HepG2 (cell line): Measurements from ENCODE around the gene KLKB1. TPM values are rescaled to one million over a fixed set of nuclear protein-coding genes. Genes with fewer than 3 reads are reported as not detected.

Experiments used
- ATAC-seq: fragments of 200-7000 bp; cut with Tn5 transposase; 3 replicates; pipeline ENCODE4 v1.9.1; 2020; ENCODE audit warnings: mild to moderate bottlenecking, moderate library complexity
- BruUV-seq: library from RNA; stranded (reverse); fragments of 400-500 nt; replicated peaks from 2 replicates; lab custom pipeline; 2021; lab: Mats Ljungman, UMichigan
- CTCF ChIA-PET: fragments of 300-600 bp; formaldehyde crosslinking; extraction: SDS; loops from one replicate; lab custom pipeline; 2021; ENCODE audit warnings: low total read pairs, inconsistent platforms, low intra/inter-chr PET ratio; lab: Yijun Ruan, JAX
- POLR2A ChIA-PET: fragments of 350-600 bp; sonication (Branson Sonifier 250); formaldehyde crosslinking; loops from one replicate; lab custom pipeline; 2020; ENCODE audit warnings: antibody characterized with exemption, inconsistent platforms; lab: Yijun Ruan, JAX
- DNase-seq: peaks from one replicate; pipeline ENCODE4 v3.0.0-alpha.2; 2015; ENCODE audit warnings: low spot score
- FAIRE-seq: peaks from 3 replicates; lab custom pipeline; 2011; peaks lifted over from hg19 to GRCh38; lab: Jason Lieb, UNC
- H2AFZ ChIP-seq: one replicate; pipeline ENCODE4 v1.6.1; 2011; ENCODE audit warnings: low read length, inconsistent platforms
- H3K27ac ChIP-seq: fragments of 300-600 bp; 3 replicates; pipeline ENCODE4 v1.8.0; 2011; ENCODE audit warnings: mixed run types, mild to moderate bottlenecking, mixed read lengths, low read length, inconsistent platforms; ENCODE audit not compliant: insufficient read depth; ENCODE audit errors: extremely low read length
- H3K27me3 ChIP-seq, 2 experiments: fragments of 200-600 bp in 1 of 2; 2 replicates in 1 of 2; 3 replicates in 1 of 2; pipeline versions ENCODE4 v1.6.0 to v1.8.0; 2011; ENCODE audit warnings: low read length in 2 of 2, mild to moderate bottlenecking in 2 of 2, moderate library complexity in 2 of 2, inconsistent platforms in 1 of 2; ENCODE audit not compliant: insufficient read depth in 2 of 2, control insufficient read depth in 1 of 2
- H3K36me3 ChIP-seq, 2 experiments: fragments of 200-600 bp in 1 of 2; replicated peaks in 1 of 2; 2 replicates in 1 of 2; 3 replicates in 1 of 2; pipeline versions ENCODE4 v1.5.1 to v1.8.0; 2011; ENCODE audit warnings: low read length in 2 of 2, inconsistent platforms in 1 of 2; ENCODE audit not compliant: insufficient read depth in 2 of 2, control insufficient read depth in 1 of 2
- H3K4me1 ChIP-seq: 2 replicates; pipeline ENCODE4 v1.5.1; 2012; ENCODE audit warnings: low read length, inconsistent platforms; ENCODE audit not compliant: insufficient read depth
- H3K4me2 ChIP-seq: 2 replicates; pipeline ENCODE4 v1.6.0; 2011; ENCODE audit warnings: low read depth, low read length, inconsistent platforms
- H3K4me3 ChIP-seq, 3 experiments: fragments of 200-600 bp in 1 of 3; sonication (generic), shearing (Covaris generic) in 1 of 3; replicated peaks in 1 of 3; 2 replicates each; pipeline ENCODE4 v1.5.1; 2011 to 2016; ENCODE audit warnings: low read length in 3 of 3, inconsistent platforms in 2 of 3, low read depth in 2 of 3, mild to moderate bottlenecking in 2 of 3, control low read depth in 1 of 3, mixed read lengths in 1 of 3; ENCODE audit not compliant: insufficient read depth in 1 of 3
- H3K79me2 ChIP-seq: one replicate; pipeline ENCODE4 v1.6.1; 2011; ENCODE audit warnings: low read length, inconsistent platforms; ENCODE audit not compliant: insufficient read depth
- H3K9ac ChIP-seq: 2 replicates; pipeline ENCODE4 v1.6.0; 2011; ENCODE audit warnings: mild to moderate bottlenecking, low read depth, low read length, inconsistent platforms; ENCODE audit not compliant: insufficient read depth
- H3K9me3 ChIP-seq: 2 replicates; pipeline ENCODE4 v1.5.1; 2012; ENCODE audit warnings: mild to moderate bottlenecking, low read length
- H4K20me1 ChIP-seq: 2 replicates; pipeline ENCODE4 v1.6.0; 2011; ENCODE audit warnings: inconsistent platforms, mild to moderate bottlenecking, low read length, moderate library complexity; ENCODE audit not compliant: insufficient read depth
- BCL6 ChIP-seq: IDR thresholded peaks from 2 replicates; pipeline ENCODE4 v1.6.1; 2016; ENCODE audit warnings: missing genetic modification reagents, missing compliant biosample characterization
- EEA1 ChIP-seq: sonication (generic); formaldehyde crosslinking; IDR thresholded peaks from 2 replicates; pipeline ENCODE4 v1.5.1; 2020; ENCODE audit warnings: mild to moderate bottlenecking, missing genetic modification reagents, borderline replicate concordance
- EZH2 ChIP-seq: conservative IDR thresholded peaks from 2 replicates; pipeline ENCODE4 v1.6.1; 2012; ENCODE audit warnings: mild to moderate bottlenecking, low read depth, low read length, moderate library complexity
- FOXM1 ChIP-seq: sonication (generic); formaldehyde crosslinking; IDR thresholded peaks from 2 replicates; pipeline ENCODE4 v1.5.0; 2020; ENCODE audit warnings: missing genetic modification reagents
- HIC2 ChIP-seq: sonication (generic); formaldehyde crosslinking; IDR thresholded peaks from 2 replicates; pipeline ENCODE4 v1.9.0; 2022; ENCODE audit warnings: low read depth, missing genetic modification reagents
- MAF1 ChIP-seq: sonication (generic); formaldehyde crosslinking; IDR thresholded peaks from 2 replicates; pipeline ENCODE4 v1.5.0; 2020; ENCODE audit warnings: missing genetic modification reagents, borderline replicate concordance
- MEIS1 ChIP-seq: sonication (generic); formaldehyde crosslinking; IDR thresholded peaks from 2 replicates; pipeline ENCODE4 v1.9.0; 2021; ENCODE audit warnings: mild to moderate bottlenecking, missing genetic modification reagents, moderate library complexity, borderline replicate concordance
- ONECUT2 ChIP-seq: sonication (generic); formaldehyde crosslinking; IDR thresholded peaks from 2 replicates; pipeline ENCODE4 v1.4.0; 2020; ENCODE audit warnings: missing genetic modification reagents
- SIN3B ChIP-seq: fragments of 150-350 bp; IDR thresholded peaks from 2 replicates; pipeline ENCODE4 v1.6.1; 2014; ENCODE audit warnings: low read length
- SOX13 ChIP-seq, 3 experiments: fragments of 450-650 bp in 1 of 3; sonication (generic) in 1 of 3; formaldehyde crosslinking in 1 of 3; IDR thresholded peaks in 2 of 3; conservative IDR thresholded peaks in 1 of 3; 2 replicates each; pipeline versions ENCODE4 v1.5.0 to v1.6.1; 2016 to 2020; ENCODE audit warnings: antibody characterized with exemption in 1 of 3, mild to moderate bottlenecking in 1 of 3, missing compliant biosample characterization in 1 of 3, missing genetic modification reagents in 1 of 3, moderate library complexity in 1 of 3
- U2AF2 ChIP-seq: fragments of 200-400 bp; formaldehyde crosslinking; IDR thresholded peaks from 2 replicates; pipeline ENCODE4 v1.6.1; 2017; ENCODE audit warnings: low read depth, mild to moderate bottlenecking, low read length
- ZNF431 ChIP-seq: sonication (generic); formaldehyde crosslinking; IDR thresholded peaks from 2 replicates; pipeline ENCODE4 v1.9.0; 2022; ENCODE audit warnings: missing genetic modification reagents, low read depth, mild to moderate bottlenecking, borderline replicate concordance
- ZNF670 ChIP-seq: sonication (generic); formaldehyde crosslinking; IDR thresholded peaks from 2 replicates; pipeline ENCODE4 v1.8.0; 2022; ENCODE audit warnings: mild to moderate bottlenecking, missing genetic modification reagents, borderline replicate concordance
- ZSCAN21 ChIP-seq: sonication (generic); formaldehyde crosslinking; IDR thresholded peaks from 2 replicates; pipeline ENCODE4 v1.8.0; 2022; ENCODE audit warnings: mild to moderate bottlenecking, missing genetic modification reagents, moderate library complexity, borderline replicate concordance
- WGBS: methylation state at CpG from one replicate; pipeline ENCODE4 v1.1.6; 2017; ENCODE audit warnings: low lambda C conversion rate; 5-methylcytosine and 5-hydroxymethylcytosine counted together
- in situ Hi-C: cut with HindIII; loops from 2 replicates; pipeline ENCODE4 v1.10.0; 2017; ENCODE audit warnings: low pct_unique_long_range_greater_than_20kb; ENCODE audit not compliant: extremely low pct_ligation_motif_present
- intact Hi-C: fragments of 100-400 bp; cut with micrococcal nuclease; formaldehyde crosslinking; loops from one replicate; pipeline ENCODE4 v1.10.0; 2022; ENCODE audit not compliant: unreplicated experiment
- polyA plus RNA-seq, 8 experiments: library from polyadenylated mRNA; depleted of rRNA in 3 of 8; stranded (reverse) in 7 of 8; unstranded in 1 of 8; fragments of >200 nt; fragmentation: Illumina TruSeq in 4 of 8; extraction: Trizol in 4 of 8; gene quantifications; 2 replicates each; pipeline versions ENCODE4 v1.2.1 to v1.2.3, GENCODE V29; 2011 to 2016; ENCODE audit warnings: low read depth in 4 of 8, missing spikeins in 1 of 8, mixed read lengths in 1 of 8; ENCODE audit not compliant: insufficient read depth in 1 of 8
- total RNA-seq, 5 experiments: library from RNA; depleted of rRNA; stranded (reverse); fragments of >200 nt; fragmentation: Illumina TruSeq; extraction: Trizol; gene quantifications; 2 replicates each; pipeline ENCODE4 v1.2.3, GENCODE V29; 2016; ENCODE audit warnings: low read depth in 1 of 5
- TF ChIP-seq, protein P1 (sequence below): sonication (generic); formaldehyde crosslinking; conservative IDR thresholded peaks from 2 replicates; pipeline ENCODE4 v1.4.0; 2020; ENCODE audit warnings: missing genetic modification reagents

The KLKB1 gene
- total and polyA plus RNA-seq, 2 of the 13 experiments (the other 11 are each of a cell fraction or from before 2014, with no cell fraction given) = 0.26 to 0.49 TPM

GRCh38 chr4:186250760-186251159, 23.5 kb downstream of the KLKB1 start:
- ATAC-seq (no peak), FAIRE-seq (no peak), DNase-seq (no peak)
- Histone ChIP-seq H3K36me3 (no peaks in the 10 kb centered on the region), H3K4me1 (peaks cover 18% of the 10 kb centered on the region), H3K4me2 (no peak overlapping the region), H3K27ac (no peak overlapping the region), H3K27me3 (no peaks in the 10 kb centered on the region), H3K79me2 (no peaks in the 10 kb centered on the region), H2AFZ (no peak overlapping the region), H3K9me3 (no peaks in the 10 kb centered on the region), H4K20me1 (no peaks in the 10 kb centered on the region), H3K4me3 (no peak overlapping the region), H3K9ac (no peak overlapping the region)
- ChIA-PET CTCF (no interaction called here), POLR2A (interaction anchor here (1.2 to 2.1 kb wide), 3 partner anchors 9 to 16 kb away, joined by 3 to 22 read pairs (median 6); partner anchors contain the start of gene F11)
- intact Hi-C loops = no loop called here
- in situ Hi-C loops = no loop called here
- TF ChIP-seq SOX13 (IDR thresholded peaks at IDR 0.05) = no peak
- TF ChIP-seq SOX13 (CRISPR knock-in tag; conservative IDR thresholded peaks at IDR 0.05 in 1 of 2, IDR thresholded peaks at IDR 0.05 in 1 of 2) = 0 out of 4 replicates have a peak, but pooled peaks of 1 of the 2 experiments have one; percentile 34
- no peak for TF ChIP-seq EEA1 (CRISPR knock-in tag)
- 24% methylated on average over 2 of the region's 2 CpGs for WGBS
- no TSS peak for BruUV-seq

DNA sequence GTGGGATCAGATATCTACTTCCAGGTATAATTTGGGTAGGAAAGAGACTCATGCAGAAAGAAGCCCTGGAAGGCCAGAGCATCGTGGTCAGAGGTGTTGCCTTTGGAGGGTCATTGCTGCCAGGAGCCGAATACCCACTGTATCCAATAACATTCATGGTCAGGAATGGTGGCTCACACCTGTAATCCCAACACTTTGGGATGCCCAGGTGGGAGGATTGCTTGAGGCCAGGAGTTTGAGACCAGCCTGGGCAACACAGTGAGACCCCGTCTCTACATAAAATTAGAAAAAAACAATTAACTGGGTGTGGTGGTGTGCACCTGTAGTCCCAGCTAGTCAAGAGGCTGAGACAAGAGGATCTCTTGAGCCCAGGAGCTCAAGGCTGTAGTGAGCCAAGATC, 27.8 kb downstream of the KLKB1 start:
- intact Hi-C loops (no loop called here), in situ Hi-C loops (no loop called here)
- peaks cover 30% of the 10 kb centered on the region for H3K4me1 ChIP-seq
- no peak overlapping the region for H2AFZ ChIP-seq
- no TSS peak for BruUV-seq
- ATAC-seq = no peak
- no peak overlapping the region for H3K4me2 ChIP-seq
- no peaks in the 10 kb centered on the region for H3K9me3 ChIP-seq
- 86% methylated on average over 3 of the region's 3 CpGs for WGBS
- CTCF ChIA-PET = no interaction called here
- H3K27ac ChIP-seq = no peak overlapping the region
- no peaks in the 10 kb centered on the region; a peak in 1 of 5 replicates for H3K27me3 ChIP-seq
- H3K79me2 ChIP-seq = no peaks in the 10 kb centered on the region
- no peaks in the 10 kb centered on the region for H4K20me1 ChIP-seq
- POLR2A ChIA-PET = interaction anchor here (1.5 kb wide), 1 partner anchor 11 kb away, joined by 3 read pairs; the partner anchor contains the start of gene F11
- FAIRE-seq = no peak
- H3K4me3 ChIP-seq = no peak overlapping the region
- no peaks in the 10 kb centered on the region for H3K36me3 ChIP-seq
- no peak overlapping the region for H3K9ac ChIP-seq
- DNase-seq = no peak
- TF ChIP-seq ONECUT2 (no peak), SIN3B (no peak), EZH2 (no peak), U2AF2 (no peak), BCL6 (CRISPR knock-in tag) (no peak), ZNF431 (no peak), ZNF670 (CRISPR knock-in tag) (no peak), ZSCAN21 (CRISPR knock-in tag) (no peak), MAF1 (CRISPR knock-in tag) (no peak), FOXM1 (CRISPR knock-in tag) (no peak), HIC2 (no peak), MEIS1 (CRISPR knock-in tag) (no peak)
- TF ChIP-seq, protein P1, sequence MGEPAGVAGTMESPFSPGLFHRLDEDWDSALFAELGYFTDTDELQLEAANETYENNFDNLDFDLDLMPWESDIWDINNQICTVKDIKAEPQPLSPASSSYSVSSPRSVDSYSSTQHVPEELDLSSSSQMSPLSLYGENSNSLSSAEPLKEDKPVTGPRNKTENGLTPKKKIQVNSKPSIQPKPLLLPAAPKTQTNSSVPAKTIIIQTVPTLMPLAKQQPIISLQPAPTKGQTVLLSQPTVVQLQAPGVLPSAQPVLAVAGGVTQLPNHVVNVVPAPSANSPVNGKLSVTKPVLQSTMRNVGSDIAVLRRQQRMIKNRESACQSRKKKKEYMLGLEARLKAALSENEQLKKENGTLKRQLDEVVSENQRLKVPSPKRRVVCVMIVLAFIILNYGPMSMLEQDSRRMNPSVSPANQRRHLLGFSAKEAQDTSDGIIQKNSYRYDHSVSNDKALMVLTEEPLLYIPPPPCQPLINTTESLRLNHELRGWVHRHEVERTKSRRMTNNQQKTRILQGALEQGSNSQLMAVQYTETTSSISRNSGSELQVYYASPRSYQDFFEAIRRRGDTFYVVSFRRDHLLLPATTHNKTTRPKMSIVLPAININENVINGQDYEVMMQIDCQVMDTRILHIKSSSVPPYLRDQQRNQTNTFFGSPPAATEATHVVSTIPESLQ = no peak
